ENCODE measurements around the gene MED26. TPM values are rescaled to one million over a fixed set of nuclear protein-coding genes. Genes with fewer than 3 reads are reported as not detected.

The MED26 gene
- total and polyA plus RNA-seq, 9 of the 15 experiments (the other 6 are each of a cell fraction or from before 2014, with no cell fraction given) = 0.71 to 15.1 (median 6.2) TPM

- peak; percentile 76 for TF ChIP-seq MAFG (tag; conservative IDR thresholded peaks at IDR 0.05)
- peak; percentile 85 for TF ChIP-seq MGA (IDR thresholded peaks at IDR 0.05)
- TF ChIP-seq, protein P1, sequence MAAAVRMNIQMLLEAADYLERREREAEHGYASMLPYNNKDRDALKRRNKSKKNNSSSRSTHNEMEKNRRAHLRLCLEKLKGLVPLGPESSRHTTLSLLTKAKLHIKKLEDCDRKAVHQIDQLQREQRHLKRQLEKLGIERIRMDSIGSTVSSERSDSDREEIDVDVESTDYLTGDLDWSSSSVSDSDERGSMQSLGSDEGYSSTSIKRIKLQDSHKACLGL (CRISPR knock-in tag; IDR thresholded peaks at IDR 0.05; ENCODE audit: borderline replicate concordance, poor library complexity, severe bottlenecking) = no peak
- no peak; the same call in 1 of the 2 replicates for TF ChIP-seq CEBPG (CRISPR knock-in tag; IDR thresholded peaks at IDR 0.05)
- peak in 1 of 2 experiments; percentile 52; a peak in 1 of 4 replicates for TF ChIP-seq CEBPG (tag; conservative IDR thresholded peaks at IDR 0.05 in 1 of 2, IDR thresholded peaks at IDR 0.05 in 1 of 2)
- TF ChIP-seq, protein P2, sequence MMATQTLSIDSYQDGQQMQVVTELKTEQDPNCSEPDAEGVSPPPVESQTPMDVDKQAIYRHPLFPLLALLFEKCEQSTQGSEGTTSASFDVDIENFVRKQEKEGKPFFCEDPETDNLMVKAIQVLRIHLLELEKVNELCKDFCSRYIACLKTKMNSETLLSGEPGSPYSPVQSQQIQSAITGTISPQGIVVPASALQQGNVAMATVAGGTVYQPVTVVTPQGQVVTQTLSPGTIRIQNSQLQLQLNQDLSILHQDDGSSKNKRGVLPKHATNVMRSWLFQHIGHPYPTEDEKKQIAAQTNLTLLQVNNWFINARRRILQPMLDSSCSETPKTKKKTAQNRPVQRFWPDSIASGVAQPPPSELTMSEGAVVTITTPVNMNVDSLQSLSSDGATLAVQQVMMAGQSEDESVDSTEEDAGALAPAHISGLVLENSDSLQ (IDR thresholded peaks at IDR 0.05) = peak; percentile 89
- TF ChIP-seq BHLHE40 (IDR thresholded peaks at IDR 0.05; ENCODE audit: low read length) = peak; percentile 76
- TF ChIP-seq EP400 (IDR thresholded peaks at IDR 0.05) = peak; percentile 71
- TF ChIP-seq FOXK1 (CRISPR knock-in tag; IDR thresholded peaks at IDR 0.05; ENCODE audit: borderline replicate concordance) = no peak
- no peak for TF ChIP-seq ZNF239 (CRISPR knock-in tag; IDR thresholded peaks at IDR 0.05)
- 0 out of 2 replicates have a peak, but pooled peaks have one; percentile 18 for TF ChIP-seq BCOR (IDR thresholded peaks at IDR 0.05)
- TF ChIP-seq ZBTB7A (IDR thresholded peaks at IDR 0.05; ENCODE audit: borderline replicate concordance, control insufficient read depth, low read depth, low read length) = 0 out of 2 replicates have a peak, but pooled peaks have one; percentile 11
- no peak for TF ChIP-seq KLF6 (CRISPR knock-in tag; IDR thresholded peaks at IDR 0.05; ENCODE audit: borderline replicate concordance)
- no peak for TF ChIP-seq ZNF57 (CRISPR knock-in tag; IDR thresholded peaks at IDR 0.05)
- no peak for TF ChIP-seq ARNT (IDR thresholded peaks at IDR 0.05)
Measured at GRCh38 chr19:16581145-16581970, 46.6 kb downstream of the MED26 start (continued).

Data from K562 (cell line).